Neural cell (in vitro differentiated cells): ENCODE results near the gene PPP1R12A.

Experiments
- EP300 ChIP-seq: fragments of 450-650 bp; conservative IDR thresholded peaks from 2 replicates; pipeline ENCODE4 v1.6.1; 2014; ENCODE audit warnings: antibody characterized with exemption, mild to moderate bottlenecking, moderate library complexity; ENCODE audit not compliant: poor library complexity, severe bottlenecking
- EZH2 ChIP-seq: fragments of 200-600, 300-800 bp; shearing (Covaris generic), sonication (generic); IDR thresholded peaks from 2 replicates; pipeline ENCODE4 v1.6.1; 2014; ENCODE audit warnings: antibody characterized with exemption, low read length, borderline replicate concordance, mild to moderate bottlenecking; ENCODE audit not compliant: insufficient read depth, poor library complexity, severe bottlenecking
- MXI1 ChIP-seq: fragments of 450-650 bp; conservative IDR thresholded peaks from 2 replicates; pipeline ENCODE4 v1.6.1; 2014; ENCODE audit warnings: antibody characterized with exemption, mild to moderate bottlenecking; ENCODE audit not compliant: poor library complexity, severe bottlenecking
- POLR2AphosphoS5 ChIP-seq: IDR thresholded peaks from 2 replicates; pipeline ENCODE4 v1.6.1; 2012
- RAD21 ChIP-seq: fragments of 450-650 bp; conservative IDR thresholded peaks from 2 replicates; pipeline ENCODE4 v1.6.1; 2014; ENCODE audit warnings: antibody characterized with exemption, mild to moderate bottlenecking, moderate library complexity
- TAF1 ChIP-seq: IDR thresholded peaks from 2 replicates; pipeline ENCODE4 v1.6.1; 2012; ENCODE audit warnings: low read depth
- TF ChIP-seq, protein P1 (sequence below): IDR thresholded peaks from 2 replicates; pipeline ENCODE4 v1.6.1; 2012; ENCODE audit warnings: borderline replicate concordance
- TF ChIP-seq, protein P2 (sequence below): fragments of 450-650 bp; IDR thresholded peaks from 2 replicates; pipeline ENCODE4 v1.5.1; 2014; ENCODE audit warnings: antibody characterized with exemption, mild to moderate bottlenecking, moderate library complexity; ENCODE audit not compliant: poor library complexity, severe bottlenecking

DNA sequence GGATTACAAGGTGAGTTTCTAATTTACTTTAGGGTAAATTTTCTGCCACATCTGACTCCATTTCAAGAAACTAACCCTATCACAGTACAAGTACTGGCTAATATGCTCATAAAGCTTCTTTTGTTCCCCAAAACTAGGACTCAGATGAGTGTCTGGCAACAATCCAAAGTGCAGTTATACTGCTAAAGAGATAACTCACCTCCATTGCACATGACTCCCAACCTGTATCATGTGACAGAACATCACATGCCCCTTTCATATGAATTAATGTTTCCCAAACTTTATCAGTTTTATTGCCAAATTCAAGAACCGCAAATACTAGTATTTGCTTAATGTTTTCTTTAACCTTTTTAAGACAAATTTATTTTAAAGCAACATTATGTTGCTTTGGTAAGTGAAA, 3.9 kb upstream of the PPP1R12A start:
- TF ChIP-seq, protein P1, sequence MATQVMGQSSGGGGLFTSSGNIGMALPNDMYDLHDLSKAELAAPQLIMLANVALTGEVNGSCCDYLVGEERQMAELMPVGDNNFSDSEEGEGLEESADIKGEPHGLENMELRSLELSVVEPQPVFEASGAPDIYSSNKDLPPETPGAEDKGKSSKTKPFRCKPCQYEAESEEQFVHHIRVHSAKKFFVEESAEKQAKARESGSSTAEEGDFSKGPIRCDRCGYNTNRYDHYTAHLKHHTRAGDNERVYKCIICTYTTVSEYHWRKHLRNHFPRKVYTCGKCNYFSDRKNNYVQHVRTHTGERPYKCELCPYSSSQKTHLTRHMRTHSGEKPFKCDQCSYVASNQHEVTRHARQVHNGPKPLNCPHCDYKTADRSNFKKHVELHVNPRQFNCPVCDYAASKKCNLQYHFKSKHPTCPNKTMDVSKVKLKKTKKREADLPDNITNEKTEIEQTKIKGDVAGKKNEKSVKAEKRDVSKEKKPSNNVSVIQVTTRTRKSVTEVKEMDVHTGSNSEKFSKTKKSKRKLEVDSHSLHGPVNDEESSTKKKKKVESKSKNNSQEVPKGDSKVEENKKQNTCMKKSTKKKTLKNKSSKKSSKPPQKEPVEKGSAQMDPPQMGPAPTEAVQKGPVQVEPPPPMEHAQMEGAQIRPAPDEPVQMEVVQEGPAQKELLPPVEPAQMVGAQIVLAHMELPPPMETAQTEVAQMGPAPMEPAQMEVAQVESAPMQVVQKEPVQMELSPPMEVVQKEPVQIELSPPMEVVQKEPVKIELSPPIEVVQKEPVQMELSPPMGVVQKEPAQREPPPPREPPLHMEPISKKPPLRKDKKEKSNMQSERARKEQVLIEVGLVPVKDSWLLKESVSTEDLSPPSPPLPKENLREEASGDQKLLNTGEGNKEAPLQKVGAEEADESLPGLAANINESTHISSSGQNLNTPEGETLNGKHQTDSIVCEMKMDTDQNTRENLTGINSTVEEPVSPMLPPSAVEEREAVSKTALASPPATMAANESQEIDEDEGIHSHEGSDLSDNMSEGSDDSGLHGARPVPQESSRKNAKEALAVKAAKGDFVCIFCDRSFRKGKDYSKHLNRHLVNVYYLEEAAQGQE: no peak
- TF ChIP-seq, protein P2, sequence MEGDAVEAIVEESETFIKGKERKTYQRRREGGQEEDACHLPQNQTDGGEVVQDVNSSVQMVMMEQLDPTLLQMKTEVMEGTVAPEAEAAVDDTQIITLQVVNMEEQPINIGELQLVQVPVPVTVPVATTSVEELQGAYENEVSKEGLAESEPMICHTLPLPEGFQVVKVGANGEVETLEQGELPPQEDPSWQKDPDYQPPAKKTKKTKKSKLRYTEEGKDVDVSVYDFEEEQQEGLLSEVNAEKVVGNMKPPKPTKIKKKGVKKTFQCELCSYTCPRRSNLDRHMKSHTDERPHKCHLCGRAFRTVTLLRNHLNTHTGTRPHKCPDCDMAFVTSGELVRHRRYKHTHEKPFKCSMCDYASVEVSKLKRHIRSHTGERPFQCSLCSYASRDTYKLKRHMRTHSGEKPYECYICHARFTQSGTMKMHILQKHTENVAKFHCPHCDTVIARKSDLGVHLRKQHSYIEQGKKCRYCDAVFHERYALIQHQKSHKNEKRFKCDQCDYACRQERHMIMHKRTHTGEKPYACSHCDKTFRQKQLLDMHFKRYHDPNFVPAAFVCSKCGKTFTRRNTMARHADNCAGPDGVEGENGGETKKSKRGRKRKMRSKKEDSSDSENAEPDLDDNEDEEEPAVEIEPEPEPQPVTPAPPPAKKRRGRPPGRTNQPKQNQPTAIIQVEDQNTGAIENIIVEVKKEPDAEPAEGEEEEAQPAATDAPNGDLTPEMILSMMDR: no peak
- TF ChIP-seq EP300: no peak
- TF ChIP-seq EZH2: no peak
- no peak for TF ChIP-seq POLR2AphosphoS5
- TF ChIP-seq RAD21: no peak
- no peak for TF ChIP-seq TAF1
- no peak for TF ChIP-seq MXI1
